Measurements from ENCODE around the gene TTC29.

Gene TTC29

DNA sequence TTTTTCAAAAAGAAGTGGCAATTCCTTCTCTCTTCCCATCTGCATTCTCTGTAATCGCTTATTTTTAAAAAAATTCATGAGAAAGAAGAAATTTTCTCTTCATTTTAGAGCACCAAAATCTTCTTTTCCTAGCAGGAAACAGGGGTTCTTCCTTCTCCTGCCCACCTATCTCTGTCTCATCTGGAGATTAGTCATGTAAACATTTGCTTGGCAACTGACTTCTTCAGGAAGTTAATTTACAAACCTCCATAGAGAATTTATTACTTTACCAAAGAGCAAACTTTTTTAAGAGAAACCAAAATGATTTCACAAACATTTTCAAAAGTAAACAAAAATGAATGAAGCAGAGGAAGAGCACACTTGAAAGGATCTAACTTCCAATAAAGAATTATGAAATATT is 13.5 kb downstream of the TTC29 start:
- Histone ChIP-seq H3K27ac (no peak overlapping the region), H3K4me3 (no peak overlapping the region)
- no peak for DNase-seq (ENCODE audit: low spot score)
- TF ChIP-seq, protein P1, sequence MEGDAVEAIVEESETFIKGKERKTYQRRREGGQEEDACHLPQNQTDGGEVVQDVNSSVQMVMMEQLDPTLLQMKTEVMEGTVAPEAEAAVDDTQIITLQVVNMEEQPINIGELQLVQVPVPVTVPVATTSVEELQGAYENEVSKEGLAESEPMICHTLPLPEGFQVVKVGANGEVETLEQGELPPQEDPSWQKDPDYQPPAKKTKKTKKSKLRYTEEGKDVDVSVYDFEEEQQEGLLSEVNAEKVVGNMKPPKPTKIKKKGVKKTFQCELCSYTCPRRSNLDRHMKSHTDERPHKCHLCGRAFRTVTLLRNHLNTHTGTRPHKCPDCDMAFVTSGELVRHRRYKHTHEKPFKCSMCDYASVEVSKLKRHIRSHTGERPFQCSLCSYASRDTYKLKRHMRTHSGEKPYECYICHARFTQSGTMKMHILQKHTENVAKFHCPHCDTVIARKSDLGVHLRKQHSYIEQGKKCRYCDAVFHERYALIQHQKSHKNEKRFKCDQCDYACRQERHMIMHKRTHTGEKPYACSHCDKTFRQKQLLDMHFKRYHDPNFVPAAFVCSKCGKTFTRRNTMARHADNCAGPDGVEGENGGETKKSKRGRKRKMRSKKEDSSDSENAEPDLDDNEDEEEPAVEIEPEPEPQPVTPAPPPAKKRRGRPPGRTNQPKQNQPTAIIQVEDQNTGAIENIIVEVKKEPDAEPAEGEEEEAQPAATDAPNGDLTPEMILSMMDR (IDR thresholded peaks at IDR 0.05): no peak

DNA sequence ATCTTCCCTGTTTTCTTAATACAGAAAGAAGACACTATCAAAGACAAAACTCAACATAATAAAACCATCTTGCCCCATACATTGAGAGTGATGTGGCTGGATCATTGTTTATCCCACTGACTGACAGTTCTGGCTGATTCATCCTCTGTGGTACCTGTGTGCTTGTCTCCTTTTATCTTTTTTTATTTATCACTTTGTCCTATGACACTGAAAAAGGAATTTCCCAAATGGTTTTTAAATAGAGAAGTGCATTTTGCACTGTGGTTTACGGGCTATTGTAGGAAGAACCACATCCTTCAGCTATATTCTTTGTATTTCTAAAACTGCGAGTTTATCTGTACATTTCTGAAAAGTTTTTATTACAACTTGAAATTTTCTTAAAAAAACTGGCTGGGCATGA is 15.0 kb downstream of the TTC29 start:
- H3K27ac ChIP-seq: no peak overlapping the region
- H3K4me3 ChIP-seq: no peak overlapping the region
- DNase-seq (ENCODE audit: low spot score): no peak
- TF ChIP-seq, protein P1 (IDR thresholded peaks at IDR 0.05): no peak

DNA sequence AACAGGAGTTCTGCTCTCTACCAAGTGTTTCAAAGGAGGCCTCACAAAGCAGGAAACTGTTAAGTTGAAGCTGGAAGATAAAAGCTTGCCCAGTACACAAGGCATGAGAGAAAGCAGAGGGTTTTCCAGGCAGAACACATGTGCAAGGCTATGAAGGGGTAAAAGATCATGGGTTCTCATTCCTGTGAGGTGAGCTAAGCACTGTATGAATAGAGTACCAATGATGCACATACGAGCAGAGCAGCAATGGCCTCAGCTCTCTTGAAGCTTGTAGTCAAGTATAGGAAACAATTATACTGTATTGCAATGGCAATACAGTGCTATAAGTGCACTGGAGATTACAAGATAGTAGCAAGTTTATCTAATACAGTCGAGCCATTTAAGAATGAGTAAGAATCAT is 18.0 kb downstream of the TTC29 start:
- Histone ChIP-seq H3K27ac (no peak overlapping the region), H3K4me3 (no peak overlapping the region)
- DNase-seq (ENCODE audit: low spot score): no peak
- TF ChIP-seq, protein P1 (IDR thresholded peaks at IDR 0.05): no peak

DNA sequence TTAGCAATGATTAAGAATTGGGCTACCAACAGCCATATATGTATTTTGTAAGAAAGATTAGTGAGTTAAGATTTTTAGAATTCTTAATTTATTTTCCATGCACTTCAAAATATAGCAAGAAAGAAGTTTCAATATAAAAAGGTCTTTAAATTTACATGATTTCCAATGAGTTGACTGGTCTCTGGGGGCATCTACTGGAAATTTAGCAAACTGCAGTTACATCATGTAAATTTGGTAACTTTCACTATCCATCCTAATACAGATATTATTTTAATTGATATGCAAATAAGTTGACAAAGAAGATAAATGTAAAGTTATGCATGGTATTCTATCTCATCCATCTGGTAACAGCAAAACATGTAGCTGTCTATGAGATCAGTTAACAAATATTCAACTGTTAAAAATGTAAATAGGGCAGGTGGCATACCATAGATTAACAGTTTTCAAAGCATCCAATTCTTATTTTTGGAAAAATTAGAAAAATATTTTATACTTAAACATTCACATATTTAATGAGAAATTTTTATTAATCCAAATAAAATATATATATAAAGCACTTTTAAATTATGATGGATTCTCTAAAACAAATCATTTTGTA is 29.1 kb downstream of the TTC29 start:
- TF ChIP-seq, protein P1 (IDR thresholded peaks at IDR 0.05): peak; percentile 53
- Histone ChIP-seq H3K27ac (no peak overlapping the region), H3K4me3 (no peak overlapping the region)
- no peak for DNase-seq (ENCODE audit: low spot score)

DNA sequence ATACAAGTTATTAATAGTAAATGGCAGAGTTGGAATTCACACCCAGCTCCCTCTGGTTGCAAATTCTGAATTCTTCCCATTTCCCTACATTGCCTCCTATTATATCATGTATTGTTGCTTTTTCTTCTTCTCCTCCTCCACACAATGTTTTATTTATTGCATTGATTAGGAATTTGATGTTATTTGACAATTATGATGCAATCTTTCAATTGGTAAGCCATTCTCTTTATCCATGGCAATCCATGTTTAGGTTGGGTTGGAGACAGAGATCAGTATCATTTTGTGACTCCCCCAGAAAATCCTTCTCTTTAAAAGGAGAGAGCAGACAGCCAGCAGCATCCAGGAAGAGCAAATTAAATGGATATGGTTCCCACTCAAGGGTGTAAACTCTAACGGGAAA is 30.5 kb downstream of the TTC29 start:
- Histone ChIP-seq H3K27ac (no peak overlapping the region), H3K4me3 (no peak overlapping the region)
- TF ChIP-seq, protein P1 (IDR thresholded peaks at IDR 0.05): no peak
- no peak for DNase-seq (ENCODE audit: low spot score)

DNA sequence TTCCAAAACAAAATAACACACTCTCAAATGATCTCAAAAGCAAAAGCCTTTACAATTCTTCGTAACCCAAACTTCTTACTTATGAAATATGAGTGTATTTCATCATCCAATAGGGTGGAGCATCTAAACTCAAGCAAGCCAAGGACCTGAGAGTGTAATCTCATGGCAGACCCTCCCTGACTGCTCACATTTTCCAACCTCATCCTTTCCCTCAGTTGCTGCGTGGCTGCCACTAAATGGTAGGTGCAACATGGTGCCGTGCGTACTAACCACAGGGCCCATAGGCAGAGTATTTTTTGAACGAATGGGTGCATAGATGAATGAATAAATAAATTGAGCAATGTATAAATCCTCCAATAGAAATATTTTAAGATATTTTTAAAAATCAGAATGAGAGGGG is 45.4 kb downstream of the TTC29 start:
- DNase-seq (ENCODE audit: low spot score): no peak
- no peak overlapping the region for H3K4me3 ChIP-seq
- TF ChIP-seq, protein P1 (IDR thresholded peaks at IDR 0.05): no peak
- H3K27ac ChIP-seq: no peak overlapping the region

DNA sequence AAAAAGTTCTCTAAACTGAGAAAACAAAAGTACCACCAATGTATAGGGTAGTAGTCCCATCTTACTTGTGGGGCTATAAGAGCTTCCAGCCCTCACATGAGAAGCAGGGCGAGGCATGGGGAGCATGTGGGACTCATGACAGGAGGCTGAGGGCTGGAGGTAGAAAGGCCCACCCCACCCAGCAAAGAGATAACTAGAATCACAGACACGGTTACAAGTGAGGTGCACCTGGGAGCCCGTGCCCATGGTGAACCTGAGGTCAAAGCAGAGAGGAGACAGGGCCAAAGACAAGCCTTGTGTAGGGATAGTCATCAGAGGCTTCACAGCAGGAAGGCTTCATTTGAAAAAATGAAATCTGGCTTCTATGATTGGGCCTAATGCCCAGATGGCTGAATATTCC is 55.4 kb downstream of the TTC29 start:
- TF ChIP-seq, protein P1 (IDR thresholded peaks at IDR 0.05): no peak
- DNase-seq (ENCODE audit: low spot score): no peak
- no peak overlapping the region for H3K4me3 ChIP-seq
- no peak overlapping the region for H3K27ac ChIP-seq
